Forelimb muscle (tissue), 1 donor: ENCODE data around the gene SVIL. TPM values are rescaled to one million over a fixed set of nuclear protein-coding genes. Genes with fewer than 3 reads are reported as not detected.
"Not testable (repeated sequence)": the region's sequence is repeated elsewhere in the genome, so short reads cannot be mapped to it uniquely, and the experiment has no call there.

Experiments
- DNase-seq: peaks from one replicate; pipeline ENCODE4 v3.0.0-alpha.2; 2013; ENCODE audit warnings: low read depth
- polyA plus RNA-seq: library from polyadenylated mRNA; unstranded; fragments of 120-200 nt; gene quantifications from one replicate; pipeline ENCODE4 v1.2.1, GENCODE V29; 2013; ENCODE audit not compliant: insufficient read length

The SVIL gene
- polyA plus RNA-seq, 1 donor, result 223 TPM

GRCh38 chr10:29455095-29455494, 179.7 kb downstream of the SVIL start:
- no peak for DNase-seq

- no peak for DNase-seq
Measured at GRCh38 chr10:29454250-29454649, 180.5 kb downstream of the SVIL start.

- DNase-seq, result no peak
Measured at GRCh38 chr10:29452546-29452945, 182.2 kb downstream of the SVIL start.

GRCh38 chr10:29451946-29452345, 182.8 kb downstream of the SVIL start:
- no peak for DNase-seq

GRCh38 chr10:29450405-29450804, 184.4 kb downstream of the SVIL start:
- no peak for DNase-seq

GRCh38 chr10:29448756-29449592, 185.8 kb downstream of the SVIL start:
- peak; percentile 36 for DNase-seq

GRCh38 chr10:29448125-29448524, 186.6 kb downstream of the SVIL start:
- DNase-seq, result no peak

GRCh38 chr10:29446327-29446726, 188.4 kb downstream of the SVIL start:
- DNase-seq, result no peak

GRCh38 chr10:29443745-29444523, 190.8 kb downstream of the SVIL start:
- no peak for DNase-seq

- no peak for DNase-seq
Measured at GRCh38 chr10:29440981-29441380, 193.8 kb downstream of the SVIL start.

- not testable (repeated sequence) for DNase-seq
Measured at GRCh38 chr10:29439005-29439404, 195.8 kb downstream of the SVIL start.

GRCh38 chr10:29438271-29438670, 196.5 kb downstream of the SVIL start:
- no peak for DNase-seq

GRCh38 chr10:29437871-29438270, 196.9 kb downstream of the SVIL start:
- DNase-seq, result no peak

- DNase-seq, result no peak
Measured at GRCh38 chr10:29435809-29436501, 198.8 kb downstream of the SVIL start.

GRCh38 chr10:29434111-29434510, 200.7 kb downstream of the SVIL start:
- DNase-seq, result no peak

GRCh38 chr10:29431711-29432110, 203.1 kb downstream of the SVIL start:
- no peak for DNase-seq

GRCh38 chr10:29430101-29430500, 204.7 kb downstream of the SVIL start:
- peak; percentile 46 for DNase-seq

- no peak for DNase-seq
Measured at GRCh38 chr10:29428486-29428885, 206.3 kb downstream of the SVIL start.

GRCh38 chr10:29427667-29428066, 207.1 kb downstream of the SVIL start:
- DNase-seq, result no peak

- DNase-seq, result no peak
Measured at GRCh38 chr10:29426420-29426819, 208.4 kb downstream of the SVIL start.

GRCh38 chr10:29424017-29424416, 210.8 kb downstream of the SVIL start:
- no peak for DNase-seq

- DNase-seq, result no peak
Measured at GRCh38 chr10:29420744-29421143, 214.0 kb downstream of the SVIL start.
